OCI-LY7 (cell line): ENCODE results near the gene SPANXN2. TPM values are rescaled to one million over a fixed set of nuclear protein-coding genes. Genes with fewer than 3 reads are reported as not detected.
"Not testable (repeated sequence)": the region's sequence is repeated elsewhere in the genome, so short reads cannot be mapped to it uniquely, and the experiment has no call there.

Experiments
- Bru-seq: library from RNA; stranded (reverse); fragments of 400-500 nt; gene quantifications from one replicate; lab custom pipeline; 2021; lab: Mats Ljungman, UMichigan
- BruChase-seq, 2 experiments: library from RNA; stranded (reverse); fragments of 400-500 nt; gene quantifications; one replicate each; lab custom pipeline; 2021; lab: Mats Ljungman, UMichigan
- BruUV-seq: library from RNA; stranded (reverse); fragments of 400-500 nt; replicated peaks from 2 replicates; lab custom pipeline; 2021; lab: Mats Ljungman, UMichigan
- CTCF ChIA-PET: fragments of 300-600 bp; sonication (Branson Sonifier 250); formaldehyde crosslinking; loops from one replicate; lab custom pipeline; 2022; ENCODE audit warnings: antibody characterized with exemption; ENCODE audit not compliant: unreplicated experiment; lab: Charles Lee
- POLR2A ChIA-PET: fragments of 300-600 bp; sonication (Branson Sonifier 250); formaldehyde crosslinking; loops from one replicate; lab custom pipeline; 2022; ENCODE audit warnings: antibody characterized with exemption; lab: Charles Lee
- DNase-seq: peaks from one replicate; pipeline ENCODE4 v3.0.0-alpha.2; 2015; ENCODE audit warnings: low spot score
- H2AFZ ChIP-seq: fragments of 200-600 bp; sonication (generic), shearing (Covaris generic); 2 replicates; pipeline ENCODE4 v1.6.1; 2014; ENCODE audit warnings: mild to moderate bottlenecking, antibody characterized with exemption, low read length, moderate library complexity
- H3K27ac ChIP-seq: fragments of 200-600 bp; sonication (generic); 2 replicates; pipeline ENCODE4 v1.5.1; 2014; ENCODE audit warnings: mixed run types, low read depth, mild to moderate bottlenecking, moderate library complexity, low read length, inconsistent platforms; ENCODE audit not compliant: poor library complexity, severe bottlenecking
- H3K36me3 ChIP-seq: fragments of 200-600 bp; sonication (generic); 2 replicates; pipeline ENCODE4 v1.6.1; 2014; ENCODE audit warnings: mild to moderate bottlenecking, antibody characterized with exemption, low read length, moderate library complexity, mixed read lengths; ENCODE audit not compliant: insufficient read depth
- H3K4me1 ChIP-seq: fragments of 200-600 bp; sonication (generic); 2 replicates; pipeline ENCODE4 v1.5.1; 2014; ENCODE audit warnings: mild to moderate bottlenecking, low read length; ENCODE audit not compliant: insufficient read depth, poor library complexity, severe bottlenecking
- H3K4me2 ChIP-seq: fragments of 200-600 bp; sonication (generic); 2 replicates; pipeline ENCODE4 v1.6.1; 2014; ENCODE audit warnings: mild to moderate bottlenecking, low read length
- H3K4me3 ChIP-seq: fragments of 200-600 bp; sonication (generic); 2 replicates; pipeline ENCODE4 v1.5.1; 2014; ENCODE audit warnings: mild to moderate bottlenecking, low read depth, low read length; ENCODE audit not compliant: poor library complexity, severe bottlenecking
- H3K79me2 ChIP-seq: fragments of 200-600 bp; sonication (generic); 2 replicates; pipeline ENCODE4 v1.6.1; 2016; ENCODE audit warnings: low read depth, mild to moderate bottlenecking, low read length, moderate library complexity, mixed read lengths; ENCODE audit not compliant: insufficient read depth
- H3K9me2 ChIP-seq: fragments of 200-600 bp; sonication (generic); 2 replicates; pipeline ENCODE4 v1.6.1; 2016; ENCODE audit warnings: mild to moderate bottlenecking, low read length, mixed read lengths; ENCODE audit not compliant: insufficient read depth
- H3K9me3 ChIP-seq: fragments of 200-600 bp; sonication (generic); 2 replicates; pipeline ENCODE4 v1.6.1; 2014; ENCODE audit warnings: mild to moderate bottlenecking, mixed run types, low read length, mixed read lengths
- H4K20me1 ChIP-seq: fragments of 200-600 bp; sonication (generic); 2 replicates; pipeline ENCODE4 v1.6.1; 2014; ENCODE audit warnings: mild to moderate bottlenecking, antibody characterized with exemption, low read length, moderate library complexity, mixed read lengths; ENCODE audit not compliant: insufficient read depth
- EZH2phosphoT487 ChIP-seq: fragments of 200-600 bp; sonication (generic); IDR thresholded peaks from 2 replicates; pipeline ENCODE4 v1.6.1; 2018; ENCODE audit warnings: low read depth, borderline replicate concordance, mild to moderate bottlenecking, mixed run types, antibody characterized with exemption, low read length, moderate library complexity, mixed read lengths
- intact Hi-C: fragments of 100-400 bp; cut with micrococcal nuclease; formaldehyde crosslinking; loops from one replicate; pipeline ENCODE4 v1.10.0; 2022; ENCODE audit not compliant: unreplicated experiment
- long read RNA-seq: library from polyadenylated mRNA; stranded (forward); transcript quantifications from one replicate; pipeline ENCODE4 v2.0.0, GENCODE V29; 2022
- total RNA-seq, 2 experiments: library from RNA; depleted of rRNA in 1 of 2; stranded (reverse); fragments of >200 nt in 1 of 2; shearing (Covaris generic) in 1 of 2; gene quantifications; 2 replicates each; pipeline ENCODE4 v1.2.3, GENCODE V29; 2014 to 2022
- TF ChIP-seq, protein P1 (sequence below): fragments of 200-600 bp; sonication (generic); conservative IDR thresholded peaks from 2 replicates; pipeline ENCODE4 v1.5.1; 2014; ENCODE audit warnings: mild to moderate bottlenecking, antibody characterized with exemption, low read length, moderate library complexity, mixed read lengths

Gene SPANXN2, protein sequence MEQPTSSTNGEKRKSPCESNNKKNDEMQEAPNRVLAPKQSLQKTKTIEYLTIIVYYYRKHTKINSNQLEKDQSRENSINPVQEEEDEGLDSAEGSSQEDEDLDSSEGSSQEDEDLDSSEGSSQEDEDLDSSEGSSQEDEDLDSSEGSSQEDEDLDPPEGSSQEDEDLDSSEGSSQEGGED
- total RNA-seq (2014; rRNA removed; shearing (Covaris generic)) (not detected in 2 replicates), total RNA-seq (2022) (not detected in 2 replicates), Bru-seq, nascent RNA (not detected), BruChase-seq, experiment 1, labeled RNA remaining after a 6-hour chase (not detected), BruChase-seq, experiment 2, labeled RNA remaining after a 2-hour chase (not detected)
- long read RNA-seq, result 0 reads

DNA sequence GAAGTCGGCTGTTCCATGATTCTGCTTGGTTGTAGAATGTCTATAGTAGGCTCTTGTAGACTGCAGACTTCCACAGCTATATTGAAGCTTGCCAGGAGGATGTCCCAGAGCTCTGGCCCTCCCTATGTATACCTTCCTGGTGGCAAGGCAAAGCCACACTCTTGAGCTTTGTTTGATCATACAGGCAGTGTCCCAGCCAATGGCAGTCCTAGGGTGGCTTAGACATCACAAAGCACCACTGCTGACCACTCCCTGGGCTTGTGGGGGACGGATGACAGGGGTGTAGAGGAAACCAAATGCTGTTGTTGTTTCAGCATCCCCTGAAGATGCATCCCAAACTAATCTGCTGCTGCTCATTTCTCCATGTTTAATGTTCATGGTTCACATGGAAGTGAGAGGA lies at the start of gene SPANXN2:
TSS of gene SPANXN2 (minus strand) at position 101 of the 400 bp plus-strand sequence. CDS start at position 17, 84 bp downstream.
- H2AFZ ChIP-seq, BruUV-seq, H3K4me2 ChIP-seq, intact Hi-C loops, DNase-seq, H3K9me2 ChIP-seq, H3K4me1 ChIP-seq, CTCF ChIA-PET, H3K9me3 ChIP-seq, H3K4me3 ChIP-seq, H3K79me2 ChIP-seq, H3K36me3 ChIP-seq, H3K27ac ChIP-seq, H4K20me1 ChIP-seq, POLR2A ChIA-PET: not testable (repeated sequence)

DNA sequence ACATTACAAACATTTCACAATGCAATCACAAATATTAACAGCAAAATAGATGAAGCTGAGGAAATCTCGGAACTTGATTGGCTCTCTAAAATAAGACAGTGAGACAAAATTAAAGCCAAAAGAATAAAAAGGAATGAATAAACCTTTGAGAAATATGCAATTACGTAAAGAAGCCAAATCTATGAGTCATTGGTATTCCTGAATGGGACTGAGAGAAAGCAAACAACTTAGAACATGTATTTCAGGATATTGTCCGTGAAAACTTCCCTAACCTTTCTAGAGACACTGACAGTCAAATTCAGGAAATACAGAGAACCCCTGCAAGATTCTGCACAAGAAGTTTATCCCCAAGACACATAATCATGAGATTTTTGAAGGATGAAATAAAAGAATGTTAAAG lies 48.4 kb upstream of the SPANXN2 start:
- Histone ChIP-seq H3K79me2 (no peaks in the 10 kb centered on the region), H4K20me1 (no peaks in the 10 kb centered on the region), H3K4me3 (no peak overlapping the region), H3K9me3 (no peaks in the 10 kb centered on the region), H3K9me2 (no peaks in the 10 kb centered on the region), H3K27ac (no peak overlapping the region), H3K36me3 (no peaks in the 10 kb centered on the region), H3K4me1 (no peaks in the 10 kb centered on the region), H3K4me2 (no peak overlapping the region), H2AFZ (no peak overlapping the region)
- DNase-seq, result no peak
- BruUV-seq, result no TSS peak
- intact Hi-C loops, result no loop called here
- TF ChIP-seq, protein P1, sequence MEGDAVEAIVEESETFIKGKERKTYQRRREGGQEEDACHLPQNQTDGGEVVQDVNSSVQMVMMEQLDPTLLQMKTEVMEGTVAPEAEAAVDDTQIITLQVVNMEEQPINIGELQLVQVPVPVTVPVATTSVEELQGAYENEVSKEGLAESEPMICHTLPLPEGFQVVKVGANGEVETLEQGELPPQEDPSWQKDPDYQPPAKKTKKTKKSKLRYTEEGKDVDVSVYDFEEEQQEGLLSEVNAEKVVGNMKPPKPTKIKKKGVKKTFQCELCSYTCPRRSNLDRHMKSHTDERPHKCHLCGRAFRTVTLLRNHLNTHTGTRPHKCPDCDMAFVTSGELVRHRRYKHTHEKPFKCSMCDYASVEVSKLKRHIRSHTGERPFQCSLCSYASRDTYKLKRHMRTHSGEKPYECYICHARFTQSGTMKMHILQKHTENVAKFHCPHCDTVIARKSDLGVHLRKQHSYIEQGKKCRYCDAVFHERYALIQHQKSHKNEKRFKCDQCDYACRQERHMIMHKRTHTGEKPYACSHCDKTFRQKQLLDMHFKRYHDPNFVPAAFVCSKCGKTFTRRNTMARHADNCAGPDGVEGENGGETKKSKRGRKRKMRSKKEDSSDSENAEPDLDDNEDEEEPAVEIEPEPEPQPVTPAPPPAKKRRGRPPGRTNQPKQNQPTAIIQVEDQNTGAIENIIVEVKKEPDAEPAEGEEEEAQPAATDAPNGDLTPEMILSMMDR, result no peak
- no peak for TF ChIP-seq EZH2phosphoT487
- CTCF ChIA-PET, result no interaction called here
- POLR2A ChIA-PET, result no interaction called here

DNA sequence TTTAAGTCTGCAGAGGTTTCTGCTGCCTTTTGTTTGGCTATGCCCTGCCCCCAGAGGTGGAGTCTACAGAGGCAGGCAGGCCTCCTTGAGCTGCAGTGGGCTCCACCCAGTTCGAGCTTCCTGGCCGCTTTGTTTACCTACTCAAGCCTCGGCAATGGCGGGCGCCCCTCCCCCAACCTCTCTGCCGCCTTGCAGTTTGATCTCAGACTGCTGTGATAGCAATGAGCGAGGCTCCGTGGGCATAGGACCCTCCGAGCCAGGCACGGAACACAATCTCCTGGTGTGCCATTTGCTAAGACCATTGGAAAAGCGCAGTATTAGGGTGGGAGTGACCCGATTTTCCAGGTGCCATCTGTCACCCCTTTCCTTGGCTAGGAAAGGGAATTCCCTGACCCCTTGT lies 47.2 kb upstream of the SPANXN2 start:
- H3K79me2 ChIP-seq, H3K4me1 ChIP-seq, H3K27ac ChIP-seq, BruUV-seq, H2AFZ ChIP-seq, H3K4me2 ChIP-seq, H3K9me3 ChIP-seq, H3K36me3 ChIP-seq, CTCF ChIA-PET, H4K20me1 ChIP-seq, H3K4me3 ChIP-seq, DNase-seq, intact Hi-C loops, POLR2A ChIA-PET, H3K9me2 ChIP-seq: not testable (repeated sequence)
